CD14-positive monocyte (primary cell): ENCODE results near the gene VRTN. TPM values are rescaled to one million over a fixed set of nuclear protein-coding genes. Genes with fewer than 3 reads are reported as not detected.

Experiments
- DNase-seq, 3 donors: peaks; one replicate each; pipeline ENCODE4 v3.0.0-alpha.2; 2011 to 2022
- H2AFZ ChIP-seq: 2 replicates; pipeline ENCODE4 v1.6.0; 2012; ENCODE audit warnings: mild to moderate bottlenecking, low read depth, low read length, inconsistent platforms; ENCODE audit not compliant: insufficient read depth, poor library complexity, severe bottlenecking
- H3K27ac ChIP-seq, 2 donors: 1 replicate in 1 of 2; 2 replicates in 1 of 2; pipeline ENCODE4 v1.5.1; 2012 to 2013; ENCODE audit warnings: low read length in 2 of 2, control low read depth in 1 of 2, inconsistent platforms in 1 of 2, low read depth in 1 of 2, mild to moderate bottlenecking in 1 of 2
- H3K27me3 ChIP-seq, 2 donors: one replicate each; pipeline versions ENCODE4 v1.6.0 to v1.6.1; 2011 to 2013; ENCODE audit warnings: low read length in 2 of 2; ENCODE audit not compliant: control insufficient read depth in 2 of 2, insufficient read depth in 2 of 2
- H3K36me3 ChIP-seq, 2 donors: replicated peaks in 1 of 2; 1 replicate in 1 of 2; 2 replicates in 1 of 2; pipeline versions ENCODE4 v1.5.1 to v1.6.1; 2012 to 2013; ENCODE audit warnings: low read length in 2 of 2, control low read depth in 1 of 2, inconsistent platforms in 1 of 2, mild to moderate bottlenecking in 1 of 2; ENCODE audit not compliant: insufficient read depth in 2 of 2, control insufficient read depth in 1 of 2
- H3K4me1 ChIP-seq, 2 donors: 1 replicate in 1 of 2; 2 replicates in 1 of 2; pipeline versions ENCODE4 v1.5.1 to v1.6.1; 2012 to 2013; ENCODE audit warnings: low read length in 2 of 2, control low read depth in 1 of 2, inconsistent platforms in 1 of 2, mild to moderate bottlenecking in 1 of 2, moderate library complexity in 1 of 2; ENCODE audit not compliant: insufficient read depth in 2 of 2, control insufficient read depth in 1 of 2
- H3K4me2 ChIP-seq: replicated peaks from 2 replicates; pipeline ENCODE3; 2012; ENCODE audit warnings: low read length, moderate library complexity, mild to moderate bottlenecking; ENCODE audit not compliant: poor library complexity, severe bottlenecking; ENCODE audit errors: extremely low read depth
- H3K4me3 ChIP-seq, 3 experiments: fragments of 200-600 bp in 1 of 3; sonication (generic) in 1 of 3; replicated peaks in 1 of 3; 1 replicate in 2 of 3; 2 replicates in 1 of 3; pipeline ENCODE4 v1.5.1; 2011 to 2013; ENCODE audit warnings: low read length in 3 of 3, mild to moderate bottlenecking in 3 of 3, control low read depth in 2 of 3, low read depth in 2 of 3, inconsistent platforms in 1 of 3, moderate library complexity in 1 of 3
- H3K79me2 ChIP-seq: 2 replicates; pipeline ENCODE4 v1.6.0; 2012; ENCODE audit warnings: mild to moderate bottlenecking, control low read depth, inconsistent platforms, low read length, moderate library complexity; ENCODE audit not compliant: insufficient read depth
- H3K9ac ChIP-seq: 2 replicates; pipeline ENCODE4 v1.6.0; 2017; ENCODE audit warnings: low read length, mild to moderate bottlenecking; ENCODE audit not compliant: insufficient read depth, poor library complexity, severe bottlenecking
- H3K9me3 ChIP-seq, 2 donors: replicated peaks in 1 of 2; 1 replicate in 1 of 2; 2 replicates in 1 of 2; pipeline versions ENCODE4 v1.5.1 to v1.6.1; 2012 to 2013; ENCODE audit warnings: low read length in 2 of 2, control low read depth in 1 of 2; ENCODE audit not compliant: control insufficient read depth in 1 of 2, insufficient read depth in 1 of 2
- H4K20me1 ChIP-seq: 2 replicates; pipeline ENCODE4 v1.6.0; 2012; ENCODE audit warnings: mild to moderate bottlenecking, low read length, control low read depth, moderate library complexity; ENCODE audit not compliant: insufficient read depth
- H3K27ac Mint-ChIP-seq, 7 donors: one replicate each; pipeline ENCODE4 v1.8.0; 2020; ENCODE audit warnings: mild to moderate bottlenecking in 7 of 7, mixed read lengths in 7 of 7, moderate library complexity in 6 of 7, inconsistent platforms in 2 of 7
- H3K27me3 Mint-ChIP-seq, 3 donors: one replicate each; pipeline ENCODE4 v1.8.0; 2021 to 2022; ENCODE audit warnings: low read depth in 3 of 3, mild to moderate bottlenecking in 3 of 3, mixed read lengths in 3 of 3, moderate library complexity in 3 of 3, inconsistent platforms in 1 of 3
- H3K36me3 Mint-ChIP-seq, 2 donors: one replicate each; pipeline ENCODE4 v1.8.0; 2020; ENCODE audit warnings: mixed read lengths in 2 of 2, inconsistent platforms in 1 of 2, mild to moderate bottlenecking in 1 of 2
- H3K4me1 Mint-ChIP-seq: one replicate; pipeline ENCODE4 v1.8.0; 2020; ENCODE audit warnings: mild to moderate bottlenecking, mixed read lengths
- H3K4me3 Mint-ChIP-seq, 2 donors: one replicate each; pipeline ENCODE4 v1.8.0; 2020; ENCODE audit warnings: mild to moderate bottlenecking in 2 of 2, mixed read lengths in 2 of 2, moderate library complexity in 1 of 2
- H3K9me3 Mint-ChIP-seq, 7 donors: one replicate each; pipeline ENCODE4 v1.8.0; 2020 to 2022; ENCODE audit warnings: mixed read lengths in 7 of 7, mild to moderate bottlenecking in 6 of 7, moderate library complexity in 6 of 7, inconsistent platforms in 2 of 7
- WGBS: methylation state at CpG from one replicate; pipeline ENCODE4 v1.1.5; 2013; ENCODE audit warnings: missing lambda C conversion rate; ENCODE audit not compliant: insufficient coverage; 5-methylcytosine and 5-hydroxymethylcytosine counted together
- intact Hi-C, 2 donors: fragments of 100-400 bp; cut with micrococcal nuclease; formaldehyde crosslinking; loops; one replicate each; pipeline versions ENCODE4 v1.15.0 to v1.15.1; 2023
- polyA plus RNA-seq, 3 donors: library from polyadenylated mRNA; depleted of rRNA in 1 of 3; unstranded in 2 of 3; stranded (reverse) in 1 of 3; fragments of 300-500 nt in 2 of 3; fragments of >200 nt in 1 of 3; fragmentation: Illumina TruSeq in 2 of 3; gene quantifications; 1 replicate in 2 of 3; 2 replicates in 1 of 3; pipeline ENCODE4 v1.2.3, GENCODE V29; 2012 to 2021
- TF ChIP-seq, protein P1 (sequence below): fragments of 200-600 bp; IDR thresholded peaks from one replicate; pipeline ENCODE4 v1.8.0; 2022; ENCODE audit warnings: antibody characterized with exemption, mild to moderate bottlenecking

The VRTN gene
- polyA plus RNA-seq, 3 donors = not detected

GRCh38 chr14:74347097-74347794 lies 1.0 kb upstream of the VRTN start:
- Mint-ChIP-seq H3K27me3 (peaks cover 8 to 15% (median 12%) of the 10 kb centered on the region in 3 donors), H3K36me3 (no peaks in the 10 kb centered on the region), H3K4me3 (no peak overlapping the region), H3K4me1 (no peaks in the 10 kb centered on the region), H3K27ac (no peak overlapping the region), H3K9me3 (no peaks in the 10 kb centered on the region)
- Histone ChIP-seq H3K9me3 (no peaks in the 10 kb centered on the region), H3K4me1 (no peaks in the 10 kb centered on the region), H3K9ac (no peak overlapping the region), H2AFZ (no peak overlapping the region), H3K4me2 (no peak overlapping the region), H3K4me3 (no peak overlapping the region), H3K27ac (no peak overlapping the region), H3K27me3 (no peaks in the 10 kb centered on the region), H3K79me2 (no peaks in the 10 kb centered on the region), H3K36me3 (no peaks in the 10 kb centered on the region), H4K20me1 (no peaks in the 10 kb centered on the region)
- intact Hi-C loops = no loop called here
- no peak for DNase-seq
- TF ChIP-seq, protein P1, sequence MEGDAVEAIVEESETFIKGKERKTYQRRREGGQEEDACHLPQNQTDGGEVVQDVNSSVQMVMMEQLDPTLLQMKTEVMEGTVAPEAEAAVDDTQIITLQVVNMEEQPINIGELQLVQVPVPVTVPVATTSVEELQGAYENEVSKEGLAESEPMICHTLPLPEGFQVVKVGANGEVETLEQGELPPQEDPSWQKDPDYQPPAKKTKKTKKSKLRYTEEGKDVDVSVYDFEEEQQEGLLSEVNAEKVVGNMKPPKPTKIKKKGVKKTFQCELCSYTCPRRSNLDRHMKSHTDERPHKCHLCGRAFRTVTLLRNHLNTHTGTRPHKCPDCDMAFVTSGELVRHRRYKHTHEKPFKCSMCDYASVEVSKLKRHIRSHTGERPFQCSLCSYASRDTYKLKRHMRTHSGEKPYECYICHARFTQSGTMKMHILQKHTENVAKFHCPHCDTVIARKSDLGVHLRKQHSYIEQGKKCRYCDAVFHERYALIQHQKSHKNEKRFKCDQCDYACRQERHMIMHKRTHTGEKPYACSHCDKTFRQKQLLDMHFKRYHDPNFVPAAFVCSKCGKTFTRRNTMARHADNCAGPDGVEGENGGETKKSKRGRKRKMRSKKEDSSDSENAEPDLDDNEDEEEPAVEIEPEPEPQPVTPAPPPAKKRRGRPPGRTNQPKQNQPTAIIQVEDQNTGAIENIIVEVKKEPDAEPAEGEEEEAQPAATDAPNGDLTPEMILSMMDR = no peak
- 94% methylated on average over 4 of the region's 7 CpGs for WGBS

- Mint-ChIP-seq H3K27ac (no peak overlapping the region), H3K27me3 (peaks cover 6 to 15% (median 12%) of the 10 kb centered on the region in 3 donors), H3K4me1 (no peaks in the 10 kb centered on the region), H3K9me3 (no peaks in the 10 kb centered on the region), H3K36me3 (no peaks in the 10 kb centered on the region), H3K4me3 (no peak overlapping the region)
- Histone ChIP-seq H3K27ac (no peak overlapping the region), H3K9ac (no peak overlapping the region), H3K9me3 (no peaks in the 10 kb centered on the region), H3K4me2 (no peak overlapping the region), H3K79me2 (no peaks in the 10 kb centered on the region), H3K4me1 (no peaks in the 10 kb centered on the region), H3K36me3 (no peaks in the 10 kb centered on the region), H3K27me3 (no peaks in the 10 kb centered on the region), H3K4me3 (no peak overlapping the region), H4K20me1 (no peaks in the 10 kb centered on the region), H2AFZ (no peak overlapping the region)
- TF ChIP-seq, protein P1 = no peak
- DNase-seq = no peak
- intact Hi-C loops = no loop called here
- WGBS = 100% methylated on average over 1 of the region's 1 CpG
Observed at GRCh38 chr14:74347795-74348100, 523 bp upstream of the VRTN start.
